Activated CD4-positive, alpha-beta T cell treated with anti-CD3 and anti-CD28 coated beads, Interleukin-2, amount 10 ng/mL, durations not matched to agents 24 days and 14 days (primary cell): Measurements from ENCODE around the gene FDX2. TPM values are rescaled to one million over a fixed set of nuclear protein-coding genes. Genes with fewer than 3 reads are reported as not detected.

Experiments
- DNase-seq: peaks from one replicate; pipeline ENCODE4 v3.0.0; 2022
- H3K27ac Mint-ChIP-seq: one replicate; pipeline ENCODE4 v1.8.0; 2022; ENCODE audit warnings: mild to moderate bottlenecking, mixed read lengths
- H3K27me3 Mint-ChIP-seq: one replicate; pipeline ENCODE4 v1.8.0; 2022; ENCODE audit warnings: mixed read lengths
- H3K36me3 Mint-ChIP-seq: one replicate; pipeline ENCODE4 v1.8.0; 2022; ENCODE audit warnings: low read depth, mild to moderate bottlenecking, mixed read lengths
- H3K4me1 Mint-ChIP-seq: one replicate; pipeline ENCODE4 v1.8.0; 2021; ENCODE audit warnings: mixed read lengths
- H3K4me3 Mint-ChIP-seq: one replicate; pipeline ENCODE4 v1.8.0; 2022; ENCODE audit warnings: mild to moderate bottlenecking, moderate library complexity, mixed read lengths
- H3K9me3 Mint-ChIP-seq: one replicate; pipeline ENCODE4 v1.8.0; 2021; ENCODE audit warnings: mixed read lengths
- intact Hi-C: fragments of 100-400 bp; cut with micrococcal nuclease; formaldehyde crosslinking; loops from one replicate; pipeline ENCODE4 v1.15.1; 2023
- total RNA-seq: library from RNA; stranded (reverse); gene quantifications from 2 replicates; pipeline ENCODE4 v1.2.3, GENCODE V29; 2022

The FDX2 gene
- total RNA-seq, 1 donor from 2014 or later: 23.9 TPM

DNA sequence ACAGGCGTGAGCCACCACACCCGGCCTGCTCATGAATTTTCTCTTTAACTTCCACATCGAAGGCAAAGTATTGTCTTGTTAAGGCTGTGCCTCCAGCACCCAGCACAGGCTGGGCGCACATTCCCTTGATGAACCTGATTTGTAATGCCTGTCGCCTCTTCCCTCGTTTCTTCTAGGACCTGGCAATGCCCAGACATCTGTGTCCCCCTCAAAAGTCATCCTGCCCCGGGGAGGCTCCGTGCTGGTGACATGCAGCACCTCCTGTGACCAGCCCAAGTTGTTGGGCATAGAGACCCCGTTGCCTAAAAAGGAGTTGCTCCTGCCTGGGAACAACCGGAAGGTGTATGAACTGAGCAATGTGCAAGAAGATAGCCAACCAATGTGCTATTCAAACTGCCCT is 41.2 kb downstream of the FDX2 start:
- Mint-ChIP-seq H3K9me3 (no peaks in the 10 kb centered on the region), H3K4me3 (peak overlapping the region; percentile 69)

DNA sequence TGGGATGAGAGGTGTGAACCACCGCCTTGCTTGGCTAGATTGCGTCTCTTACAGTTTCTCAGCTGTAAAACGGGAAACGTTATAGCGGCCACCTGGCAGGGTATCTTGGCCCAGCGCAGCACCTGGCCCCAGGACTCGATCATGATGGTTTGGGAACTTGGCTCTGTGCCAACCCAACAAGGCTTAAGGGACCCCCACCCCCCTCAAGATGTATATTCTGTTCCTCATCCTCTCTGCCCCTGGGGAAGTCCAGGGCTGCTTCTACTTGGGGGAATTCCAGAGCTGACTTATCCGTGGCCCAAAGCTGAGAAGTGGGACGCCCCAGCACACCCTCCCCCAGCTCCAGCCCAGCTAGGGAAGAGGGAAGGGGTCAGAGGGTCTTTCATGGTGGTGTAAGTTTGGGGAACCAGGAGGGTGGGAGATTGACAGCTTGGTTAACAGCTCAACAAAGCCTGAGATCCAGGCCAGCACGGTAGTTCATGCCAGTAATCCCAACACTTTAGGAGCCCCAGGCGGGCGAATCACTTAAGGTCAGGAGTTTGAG is 44.2 kb downstream of the FDX2 start:
- no peaks in the 10 kb centered on the region for H3K27me3 Mint-ChIP-seq
- DNase-seq: peak; percentile 80
- peak overlapping the region; percentile 96 for H3K27ac Mint-ChIP-seq
- intact Hi-C loops: loop anchor here (1.0 to 5.0 kb wide), 5 partner anchors 11 to 296 kb away; partner anchors contain the start of genes CDKN2D, FDX2, KRI1 and RAVER1
- H3K4me1 Mint-ChIP-seq: peaks cover 33% of the 10 kb centered on the region
- peaks cover 33% of the 10 kb centered on the region for H3K36me3 Mint-ChIP-seq
- H3K4me3 Mint-ChIP-seq: peak overlapping the region; percentile 96
- no peaks in the 10 kb centered on the region for H3K9me3 Mint-ChIP-seq

More for the DNA sequence above, 41.2 kb downstream of the FDX2 start:
- intact Hi-C loops: loop anchor here (5.0 kb wide), 2 partner anchors 43 to 293 kb away; partner anchors contain the start of genes CDKN2D, FDX2 and KRI1
- DNase-seq: no peak
- Mint-ChIP-seq H3K27me3 (no peaks in the 10 kb centered on the region), H3K27ac (peak overlapping the region; percentile 39), H3K36me3 (peaks cover 54% of the 10 kb centered on the region), H3K4me1 (peaks cover 42% of the 10 kb centered on the region)

DNA sequence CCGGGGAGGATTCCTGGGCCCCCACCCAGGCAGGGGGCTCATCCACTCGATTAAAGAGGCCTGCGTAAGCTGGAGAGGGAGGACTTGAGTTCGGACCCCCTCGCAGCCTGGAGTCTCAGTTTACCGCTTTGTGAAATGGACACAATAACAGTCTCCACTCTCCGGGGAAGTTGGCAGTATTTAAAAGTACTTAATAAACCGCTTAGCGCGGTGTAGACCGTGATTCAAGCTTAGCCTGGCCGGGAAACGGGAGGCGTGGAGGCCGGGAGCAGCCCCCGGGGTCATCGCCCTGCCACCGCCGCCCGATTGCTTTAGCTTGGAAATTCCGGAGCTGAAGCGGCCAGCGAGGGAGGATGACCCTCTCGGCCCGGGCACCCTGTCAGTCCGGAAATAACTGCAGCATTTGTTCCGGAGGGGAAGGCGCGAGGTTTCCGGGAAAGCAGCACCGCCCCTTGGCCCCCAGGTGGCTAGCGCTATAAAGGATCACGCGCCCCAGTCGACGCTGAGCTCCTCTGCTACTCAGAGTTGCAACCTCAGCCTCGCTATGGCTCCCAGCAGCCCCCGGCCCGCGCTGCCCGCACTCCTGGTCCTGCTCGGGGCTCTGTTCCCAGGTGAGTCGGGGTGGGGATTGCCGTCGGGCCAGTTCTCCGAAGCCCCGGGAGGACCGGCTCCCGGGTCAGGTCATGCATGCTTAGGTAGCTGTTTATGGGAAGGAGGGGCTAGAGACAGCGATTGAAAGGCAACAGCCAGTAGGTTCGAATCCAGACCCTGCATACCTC is 45.0 kb downstream of the FDX2 start, which contains the start of gene ICAM1:
ICAM1 (plus strand) TSS at position 505 of the 779 bp plus-strand sequence; CDS start at position 545, 40 bp downstream.
- peaks cover 33% of the 10 kb centered on the region for H3K36me3 Mint-ChIP-seq
- H3K4me1 Mint-ChIP-seq: peaks cover 33% of the 10 kb centered on the region
- H3K4me3 Mint-ChIP-seq: peak within 1 kb of the TSS; percentile 96
- H3K9me3 Mint-ChIP-seq: no peaks in the 10 kb centered on the region
- H3K27me3 Mint-ChIP-seq: no peaks in the 10 kb centered on the region
- DNase-seq: peak; percentile 95
- H3K27ac Mint-ChIP-seq: peak within 1 kb of the TSS; percentile 96
- intact Hi-C loops: loop anchor here (1.0 to 5.0 kb wide), 7 partner anchors 11 to 296 kb away; partner anchors contain the start of genes CDKN2D, FDX2, ICAM4 and KRI1

DNA sequence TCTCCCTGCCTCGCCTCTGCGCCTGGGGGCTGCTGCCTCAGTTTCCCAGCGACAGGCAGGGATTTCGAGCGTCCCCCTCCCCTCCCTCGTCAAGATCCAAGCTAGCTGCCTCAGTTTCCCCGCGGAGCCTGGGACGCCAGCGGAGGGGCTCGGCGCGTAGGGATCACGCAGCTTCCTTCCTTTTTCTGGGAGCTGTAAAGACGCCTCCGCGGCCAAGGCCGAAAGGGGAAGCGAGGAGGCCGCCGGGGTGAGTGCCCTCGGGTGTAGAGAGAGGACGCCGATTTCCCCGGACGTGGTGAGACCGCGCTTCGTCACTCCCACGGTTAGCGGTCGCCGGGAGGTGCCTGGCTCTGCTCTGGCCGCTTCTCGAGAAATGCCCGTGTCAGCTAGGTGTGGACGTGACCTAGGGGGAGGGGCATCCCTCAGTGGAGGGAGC is 45.6 kb downstream of the FDX2 start:
- Mint-ChIP-seq H3K36me3 (peaks cover 30% of the 10 kb centered on the region), H3K4me1 (peaks cover 33% of the 10 kb centered on the region), H3K4me3 (peak overlapping the region; percentile 96), H3K27ac (peak overlapping the region; percentile 96), H3K27me3 (no peaks in the 10 kb centered on the region), H3K9me3 (no peaks in the 10 kb centered on the region)
- peak; percentile 95 for DNase-seq
- intact Hi-C loops: loop anchor here (1.0 to 5.0 kb wide), 6 partner anchors 16 to 297 kb away; partner anchors contain the start of genes CDKN2D, FDX2, ICAM4 and KRI1

DNA sequence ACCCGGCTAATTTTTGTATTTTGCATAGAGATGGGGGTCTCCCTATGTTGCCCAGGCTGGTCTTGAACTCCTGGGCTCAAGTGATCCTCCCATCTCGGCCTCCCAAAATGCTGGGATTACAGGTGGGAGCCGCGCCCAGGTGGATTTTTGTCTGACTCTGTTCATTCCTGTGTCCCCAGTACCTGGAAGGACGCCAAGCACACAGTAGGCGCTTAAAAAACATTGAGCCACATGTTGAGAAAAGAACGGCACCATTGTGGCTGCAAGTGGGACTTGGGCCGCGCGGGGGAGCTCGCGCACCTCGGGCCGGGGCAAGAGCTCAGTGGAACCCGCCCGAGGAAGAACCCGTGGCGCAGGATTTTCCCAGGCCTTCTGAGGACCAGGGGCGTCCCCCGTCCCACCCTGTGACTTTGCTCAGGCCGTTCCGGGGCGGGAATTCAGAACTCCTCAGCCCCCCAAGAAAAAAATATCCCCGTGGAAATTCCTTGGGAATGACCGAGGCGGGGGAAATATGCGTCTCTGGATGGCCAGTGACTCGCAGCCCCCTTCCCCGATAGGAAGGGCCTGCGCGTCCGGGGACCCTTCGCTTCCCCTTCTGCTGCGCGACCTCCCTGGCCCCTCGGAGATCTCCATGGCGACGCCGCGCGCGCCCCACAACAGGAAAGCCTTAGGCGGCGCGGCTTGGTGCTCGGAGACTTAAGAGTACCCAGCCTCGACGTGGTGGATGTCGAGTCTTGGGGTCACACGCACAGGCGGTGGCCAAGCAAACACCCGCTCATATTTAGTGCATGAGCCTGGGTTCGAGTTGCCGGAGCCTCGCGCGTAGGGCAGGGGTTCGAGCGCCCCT is 46.3 kb downstream of the FDX2 start:
- intact Hi-C loops: loop anchor here (1.0 to 5.0 kb wide), 7 partner anchors 17 to 298 kb away; partner anchors contain the start of genes CDKN2D, FDX2, ICAM4 and KRI1
- Mint-ChIP-seq H3K36me3 (peaks cover 24% of the 10 kb centered on the region), H3K27ac (peak overlapping the region; percentile 96), H3K27me3 (no peaks in the 10 kb centered on the region), H3K9me3 (no peaks in the 10 kb centered on the region), H3K4me1 (peaks cover 28% of the 10 kb centered on the region), H3K4me3 (peak overlapping the region; percentile 96)
- peak; percentile 97 for DNase-seq

DNA sequence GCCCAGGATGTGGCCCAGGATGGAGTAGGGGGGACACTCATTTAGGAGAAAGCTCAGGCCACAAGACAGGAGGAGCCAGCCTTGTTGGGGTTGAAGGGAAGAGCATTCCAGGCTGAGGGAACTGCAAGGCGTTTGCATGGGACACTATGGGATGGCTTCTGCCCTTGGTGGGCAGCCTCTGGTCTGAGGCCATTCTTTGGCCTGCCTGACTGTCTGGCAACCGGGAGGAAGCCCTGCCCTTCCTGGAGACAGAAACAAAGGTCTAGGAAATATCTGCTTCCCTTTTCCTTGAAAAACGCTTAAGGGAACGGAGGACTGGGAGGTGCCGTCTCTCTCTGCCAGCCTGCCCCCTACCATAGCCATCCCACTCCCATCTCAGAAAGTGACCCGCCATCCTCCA is 47.7 kb downstream of the FDX2 start:
- no peak overlapping the region for H3K4me3 Mint-ChIP-seq
- H3K27ac Mint-ChIP-seq: no peak overlapping the region
- peaks cover 20% of the 10 kb centered on the region for H3K4me1 Mint-ChIP-seq
- no peaks in the 10 kb centered on the region for H3K9me3 Mint-ChIP-seq
- H3K27me3 Mint-ChIP-seq: no peaks in the 10 kb centered on the region
- no peak for DNase-seq
- intact Hi-C loops: no loop called here
- peaks cover 18% of the 10 kb centered on the region for H3K36me3 Mint-ChIP-seq

DNA sequence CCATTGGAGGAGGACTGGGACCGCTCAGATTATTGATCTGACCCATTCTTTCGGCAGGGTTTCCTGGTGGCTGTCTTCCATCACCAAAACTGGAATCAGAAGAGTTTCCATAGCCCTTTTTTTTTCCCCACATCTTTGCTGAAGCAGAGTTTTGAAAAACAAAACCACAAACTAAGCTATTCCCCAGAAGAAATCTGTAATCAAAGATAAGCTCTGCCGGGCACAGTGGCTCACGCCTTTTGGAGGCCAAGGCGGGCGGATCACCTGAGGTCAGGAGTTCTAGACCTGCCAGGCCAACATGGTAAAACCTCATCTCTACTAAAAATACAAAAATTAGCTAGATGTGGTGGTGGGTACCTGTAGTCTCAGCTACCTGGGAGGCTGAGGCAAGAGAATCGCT is 49.1 kb downstream of the FDX2 start:
- H3K9me3 Mint-ChIP-seq: no peaks in the 10 kb centered on the region
- no peaks in the 10 kb centered on the region for H3K27me3 Mint-ChIP-seq
- intact Hi-C loops: no loop called here
- H3K36me3 Mint-ChIP-seq: peaks cover 6% of the 10 kb centered on the region
- no peak for DNase-seq
- no peak overlapping the region for H3K4me3 Mint-ChIP-seq
- H3K27ac Mint-ChIP-seq: peak overlapping the region; percentile 26
- H3K4me1 Mint-ChIP-seq: peaks cover 12% of the 10 kb centered on the region

DNA sequence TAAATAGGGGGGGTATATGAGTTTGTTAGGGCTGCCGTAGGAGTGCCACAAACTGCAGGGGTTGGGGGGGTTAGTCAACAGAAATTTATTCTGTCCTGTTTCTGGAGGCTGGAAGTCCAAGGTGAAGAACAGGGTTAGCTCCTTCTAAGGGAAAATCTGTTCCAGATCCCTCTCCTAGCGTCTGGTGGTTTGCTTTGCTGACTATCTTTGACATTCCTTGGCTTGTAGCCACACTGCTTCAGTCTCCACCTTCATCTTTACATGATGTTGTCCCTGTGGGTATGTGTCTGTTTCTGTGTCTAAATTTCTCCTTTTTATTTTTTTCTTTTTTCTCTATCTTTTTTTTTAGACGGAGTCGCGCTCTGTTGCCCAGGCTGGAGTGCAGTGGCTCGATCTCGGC is 53.0 kb downstream of the FDX2 start:
- H3K4me3 Mint-ChIP-seq: no peak overlapping the region
- H3K9me3 Mint-ChIP-seq: no peaks in the 10 kb centered on the region
- intact Hi-C loops: no loop called here
- peaks cover 24% of the 10 kb centered on the region for H3K4me1 Mint-ChIP-seq
- DNase-seq: no peak
- H3K36me3 Mint-ChIP-seq: peaks cover 20% of the 10 kb centered on the region
- no peak overlapping the region for H3K27ac Mint-ChIP-seq
- H3K27me3 Mint-ChIP-seq: no peaks in the 10 kb centered on the region

GRCh38 chr19:10260141-10260584 is 55.7 kb downstream of the FDX2 start:
- Mint-ChIP-seq H3K36me3 (peaks cover 39% of the 10 kb centered on the region), H3K4me1 (peaks cover 24% of the 10 kb centered on the region), H3K27me3 (no peaks in the 10 kb centered on the region), H3K4me3 (peak overlapping the region; percentile 70), H3K27ac (peak overlapping the region; percentile 94), H3K9me3 (no peaks in the 10 kb centered on the region)
- intact Hi-C loops: loop anchor here (1.0 to 2.0 kb wide), 2 partner anchors 11 to 121 kb away; partner anchors contain the start of genes ICAM1 and TYK2
- DNase-seq: peak; percentile 85

Other genes with a start within 250 kb of the FDX2 start
- gene SHFL, start 229.7 kb downstream of the FDX2 start, total RNA-seq: 56.0 and 60.5 TPM in 2 replicates
- gene ANGPTL6, start 213.3 kb downstream of the FDX2 start, total RNA-seq: 9.9 and 11.4 TPM in 2 replicates
- 222 and 232 TPM in 2 replicates for gene PPAN, start 209.7 kb downstream of the FDX2 start, total RNA-seq
- gene P2RY11, start 204.3 kb downstream of the FDX2 start, total RNA-seq: 61.1 and 62.5 TPM in 2 replicates
- 335 and 341 TPM in 2 replicates for gene EIF3G, start 196.1 kb downstream of the FDX2 start, total RNA-seq
- gene DNMT1, start 121.1 kb downstream of the FDX2 start, total RNA-seq: 410 and 414 TPM in 2 replicates
- 14.3 and 14.7 TPM in 2 replicates for gene S1PR2, start 84.7 kb downstream of the FDX2 start, total RNA-seq
- gene MRPL4, start 63.8 kb downstream of the FDX2 start, total RNA-seq: 163 and 174 TPM in 2 replicates
- gene ICAM1, start 44.9 kb downstream of the FDX2 start, total RNA-seq: 81.5 and 82.1 TPM in 2 replicates
- 0.71 and 0.79 TPM in 2 replicates for gene ICAM4, start 29.1 kb downstream of the FDX2 start, total RNA-seq
- 3.0 and 3.8 TPM in 2 replicates for gene ICAM5, start 26.1 kb downstream of the FDX2 start, total RNA-seq
- 2.0 and 2.8 TPM in 2 replicates for gene ZGLP1, start 6.2 kb downstream of the FDX2 start, total RNA-seq
- 96.1 and 108 TPM in 2 replicates for gene RAVER1, start 17.5 kb upstream of the FDX2 start, total RNA-seq
- 104 and 108 TPM in 2 replicates for gene ICAM3, start 23.6 kb upstream of the FDX2 start, total RNA-seq
- 244 and 255 TPM in 2 replicates for gene TYK2, start 64.6 kb upstream of the FDX2 start, total RNA-seq
- 304 and 310 TPM in 2 replicates for gene CDC37, start 87.5 kb upstream of the FDX2 start, total RNA-seq
- gene PDE4A, start 104.5 kb upstream of the FDX2 start, total RNA-seq: 55.3 and 58.0 TPM in 2 replicates
- 81.0 and 82.1 TPM in 2 replicates for gene KEAP1, start 187.3 kb upstream of the FDX2 start, total RNA-seq
- gene S1PR5, start 201.4 kb upstream of the FDX2 start, total RNA-seq: not detected in 2 replicates
- gene ATG4D, start 227.9 kb upstream of the FDX2 start, total RNA-seq: 36.7 and 40.8 TPM in 2 replicates
- 84.0 and 90.6 TPM in 2 replicates for gene KRI1, start 250.0 kb upstream of the FDX2 start, total RNA-seq